K562 (cell line): ENCODE data around the gene FAM83G. TPM values are rescaled to one million over a fixed set of nuclear protein-coding genes. Genes with fewer than 3 reads are reported as not detected.
A peak's percentile ranks its signal among the peaks of the same experiment; 100 is the strongest.

Experiments
- CHAMP1 ChIP-seq: fragments of 450-650 bp; IDR thresholded peaks from 2 replicates; pipeline ENCODE4 v1.6.1; 2016; ENCODE audit warnings: mild to moderate bottlenecking
- CHD1 ChIP-seq: fragments of 200-600 bp; sonication (generic); IDR thresholded peaks from one replicate; pipeline ENCODE4 v1.6.1; 2012; ENCODE audit warnings: mild to moderate bottlenecking, moderate library complexity, low read length, inconsistent platforms
- EGR1 ChIP-seq: fragments of 450-650 bp; conservative IDR thresholded peaks from 2 replicates; pipeline ENCODE4 v1.6.1; 2017; ENCODE audit warnings: mild to moderate bottlenecking
- IRF1 ChIP-seq: sonication (generic); formaldehyde crosslinking; IDR thresholded peaks from 2 replicates; pipeline ENCODE4 v1.8.0; 2022; ENCODE audit warnings: missing genetic modification reagents, mild to moderate bottlenecking, borderline replicate concordance
- JUND ChIP-seq, 2 experiments: IDR thresholded peaks; 2 replicates in 1 of 2; 3 replicates in 1 of 2; pipeline ENCODE4 v1.6.1; 2011; ENCODE audit warnings: borderline replicate concordance in 2 of 2, low read depth in 2 of 2, low read length in 2 of 2, improper control_type of control experiment in 1 of 2, missing biosample characterization in 1 of 2, missing genetic modification characterization in 1 of 2, missing genetic modification reagents in 1 of 2
- MAZ ChIP-seq, 2 experiments: fragments of 450-650 bp in 1 of 2; sonication (generic) in 1 of 2; formaldehyde crosslinking; IDR thresholded peaks in 1 of 2; conservative IDR thresholded peaks in 1 of 2; 2 replicates each; pipeline versions ENCODE4 v1.4.0 to v1.5.0; 2020; ENCODE audit warnings: mild to moderate bottlenecking in 1 of 2, missing genetic modification reagents in 1 of 2
- POLR2AphosphoS5 ChIP-seq: IDR thresholded peaks from 2 replicates; pipeline ENCODE4 v1.6.1; 2011; ENCODE audit warnings: mild to moderate bottlenecking, low read depth, low read length, moderate library complexity; ENCODE audit not compliant: control insufficient read depth, insufficient read depth
- YY1 ChIP-seq, 3 experiments: IDR thresholded peaks; 2 replicates each; pipeline ENCODE4 v1.6.1; 2011; ENCODE audit warnings: low read length in 2 of 3, mild to moderate bottlenecking in 2 of 3, moderate library complexity in 2 of 3, borderline replicate concordance in 1 of 3, control low read depth in 1 of 3, low read depth in 1 of 3; ENCODE audit not compliant: insufficient read depth in 3 of 3, insufficient replicate concordance in 2 of 3, control insufficient read depth in 1 of 3, insufficient read length in 1 of 3; ENCODE audit errors: extremely low read depth in 1 of 3
- ZBTB7A ChIP-seq: IDR thresholded peaks from 2 replicates; pipeline ENCODE4 v1.6.1; 2011; ENCODE audit warnings: low read depth, mild to moderate bottlenecking, low read length, moderate library complexity, borderline replicate concordance; ENCODE audit not compliant: control insufficient read depth
- ZFPM2 ChIP-seq: fragments of 250-450 bp; sonication (Bioruptor Pico); IDR thresholded peaks from 2 replicates; pipeline ENCODE4 v1.5.1; 2022; ENCODE audit warnings: mild to moderate bottlenecking
- ZNF23 ChIP-seq: fragments of 250-450 bp; sonication (Bioruptor Pico); IDR thresholded peaks from 2 replicates; pipeline ENCODE4 v1.4.0; 2020; ENCODE audit warnings: mild to moderate bottlenecking
- ZNF324 ChIP-seq: fragments of 250-450 bp; sonication (Bioruptor Pico); IDR thresholded peaks from 2 replicates; pipeline ENCODE4 v1.4.0; 2020; ENCODE audit warnings: mild to moderate bottlenecking
- polyA plus RNA-seq, 8 experiments: library from polyadenylated mRNA; depleted of rRNA in 4 of 8; stranded (reverse) in 5 of 8; unstranded in 3 of 8; fragments of >200 nt; fragmentation: Nextera tagmentation in 2 of 8; fragmentation: Illumina TruSeq in 1 of 8; extraction: Ambion mirVana in 2 of 8; extraction: Trizol in 1 of 8; gene quantifications; 2 replicates each; pipeline versions ENCODE4 v1.2.1 to v1.2.3, GENCODE V29; 2011 to 2014; ENCODE audit warnings: inconsistent platforms in 1 of 8, missing spikeins in 1 of 8
- total RNA-seq, 7 experiments: library from RNA; depleted of rRNA in 6 of 7; stranded (reverse); fragments of >200 nt in 6 of 7; fragmentation: Illumina TruSeq in 2 of 7; extraction: Trizol in 2 of 7; gene quantifications; 2 replicates each; pipeline versions ENCODE4 v1.2.1 to v1.2.3, GENCODE V29; 2011 to 2021; ENCODE audit warnings: low replicate concordance in 1 of 7
- TF ChIP-seq, protein P1 (sequence below): conservative IDR thresholded peaks from 2 replicates; pipeline ENCODE4 v1.6.1; 2011; ENCODE audit warnings: low read depth, mild to moderate bottlenecking, low read length; ENCODE audit not compliant: control insufficient read depth
- TF ChIP-seq, protein P2 (sequence below): IDR thresholded peaks from 2 replicates; pipeline ENCODE4 v1.6.1; 2011; ENCODE audit not compliant: insufficient read length; ENCODE audit errors: extremely low read depth
- TF ChIP-seq, protein P3 (sequence below): fragments of 450-650 bp; IDR thresholded peaks from 2 replicates; pipeline ENCODE4 v1.6.1; 2014; ENCODE audit warnings: low read depth, mild to moderate bottlenecking, moderate library complexity, borderline replicate concordance

The FAM83G gene
- total and polyA plus RNA-seq, 9 of the 15 experiments (the other 6 are each of a cell fraction or from before 2014, with no cell fraction given), result 0.04 to 10.3 (median 4.5) TPM; not detected in 1

DNA sequence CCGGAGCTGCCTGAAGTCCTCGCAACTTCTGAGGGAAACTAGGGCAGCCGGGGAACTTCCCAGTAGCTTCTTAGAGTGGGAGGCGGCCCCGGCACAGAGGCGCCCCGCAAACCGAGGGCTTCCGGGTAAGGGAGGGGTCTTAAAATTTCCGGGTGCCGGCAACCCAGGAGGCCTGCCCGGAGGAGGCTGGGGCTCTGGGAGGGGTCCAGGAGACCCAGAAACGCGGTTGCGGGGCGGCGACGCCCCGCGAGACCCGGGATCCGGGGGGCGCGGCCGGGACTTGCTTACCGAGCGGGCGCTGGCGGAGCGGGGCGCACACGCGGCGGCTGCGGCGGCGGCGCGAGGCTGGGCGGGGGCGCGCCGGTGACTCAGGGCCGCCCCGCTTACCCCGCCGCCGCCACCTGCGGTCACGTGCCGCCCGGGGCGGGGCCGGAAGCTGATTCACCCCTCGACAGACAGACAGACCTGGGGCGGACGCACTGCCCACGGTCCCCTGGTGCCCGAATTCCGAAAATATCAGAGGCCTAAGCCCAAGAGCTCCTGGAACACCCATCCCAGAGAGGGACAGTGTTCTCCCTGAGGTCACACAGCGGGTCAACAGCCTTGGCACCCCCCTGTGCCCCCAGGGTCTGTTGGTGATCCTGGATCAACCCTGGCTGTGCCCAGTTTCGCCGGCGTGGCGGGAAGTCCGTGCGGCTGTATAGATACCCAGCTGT is at the start of gene FAM83G (continued):
- TF ChIP-seq, protein P1, sequence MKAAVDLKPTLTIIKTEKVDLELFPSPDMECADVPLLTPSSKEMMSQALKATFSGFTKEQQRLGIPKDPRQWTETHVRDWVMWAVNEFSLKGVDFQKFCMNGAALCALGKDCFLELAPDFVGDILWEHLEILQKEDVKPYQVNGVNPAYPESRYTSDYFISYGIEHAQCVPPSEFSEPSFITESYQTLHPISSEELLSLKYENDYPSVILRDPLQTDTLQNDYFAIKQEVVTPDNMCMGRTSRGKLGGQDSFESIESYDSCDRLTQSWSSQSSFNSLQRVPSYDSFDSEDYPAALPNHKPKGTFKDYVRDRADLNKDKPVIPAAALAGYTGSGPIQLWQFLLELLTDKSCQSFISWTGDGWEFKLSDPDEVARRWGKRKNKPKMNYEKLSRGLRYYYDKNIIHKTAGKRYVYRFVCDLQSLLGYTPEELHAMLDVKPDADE, result no peak; the same call in 1 of the 2 replicates
- TF ChIP-seq ZFPM2 (CRISPR knock-in tag) (no peak), ZNF23 (CRISPR knock-in tag) (no peak), ZBTB7A (peak; percentile 63; the same call in 1 of the 2 replicates), CHD1 (no peak), YY1 (IDR thresholded peaks at IDR 0.05; ENCODE audit: borderline replicate concordance in 1 of 3, control insufficient read depth in 1 of 3, extremely low read depth in 1 of 3, insufficient read depth in 3 of 3, insufficient read length in 1 of 3, insufficient replicate concordance in 2 of 3, low read depth in 1 of 3, low read length in 2 of 3) (peak in 2 of 3 experiments; percentile 7 to 38), POLR2AphosphoS5 (peak; percentile 33; the same call in 1 of the 2 replicates), ZNF324 (CRISPR knock-in tag) (no peak), EGR1 (0 out of 2 replicates have a peak, but pooled peaks have one; percentile 37), JUND (IDR thresholded peaks at IDR 0.05; ENCODE audit: borderline replicate concordance, low read depth, low read length) (peak; percentile 90), JUND (tag; IDR thresholded peaks at IDR 0.05; ENCODE audit: borderline replicate concordance, low read depth, low read length) (peak; percentile 81; the same call in 2 of the 3 replicates), MAZ (CRISPR knock-in tag; conservative IDR thresholded peaks at IDR 0.05 in 1 of 2, IDR thresholded peaks at IDR 0.05 in 1 of 2) (peak in 1 of 2 experiments; percentile 49; a peak in 1 of 4 replicates), CHAMP1 (no peak), IRF1 (CRISPR knock-in tag) (no peak)
- TF ChIP-seq, protein P2, sequence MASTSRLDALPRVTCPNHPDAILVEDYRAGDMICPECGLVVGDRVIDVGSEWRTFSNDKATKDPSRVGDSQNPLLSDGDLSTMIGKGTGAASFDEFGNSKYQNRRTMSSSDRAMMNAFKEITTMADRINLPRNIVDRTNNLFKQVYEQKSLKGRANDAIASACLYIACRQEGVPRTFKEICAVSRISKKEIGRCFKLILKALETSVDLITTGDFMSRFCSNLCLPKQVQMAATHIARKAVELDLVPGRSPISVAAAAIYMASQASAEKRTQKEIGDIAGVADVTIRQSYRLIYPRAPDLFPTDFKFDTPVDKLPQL, result no peak
- TF ChIP-seq, protein P3, sequence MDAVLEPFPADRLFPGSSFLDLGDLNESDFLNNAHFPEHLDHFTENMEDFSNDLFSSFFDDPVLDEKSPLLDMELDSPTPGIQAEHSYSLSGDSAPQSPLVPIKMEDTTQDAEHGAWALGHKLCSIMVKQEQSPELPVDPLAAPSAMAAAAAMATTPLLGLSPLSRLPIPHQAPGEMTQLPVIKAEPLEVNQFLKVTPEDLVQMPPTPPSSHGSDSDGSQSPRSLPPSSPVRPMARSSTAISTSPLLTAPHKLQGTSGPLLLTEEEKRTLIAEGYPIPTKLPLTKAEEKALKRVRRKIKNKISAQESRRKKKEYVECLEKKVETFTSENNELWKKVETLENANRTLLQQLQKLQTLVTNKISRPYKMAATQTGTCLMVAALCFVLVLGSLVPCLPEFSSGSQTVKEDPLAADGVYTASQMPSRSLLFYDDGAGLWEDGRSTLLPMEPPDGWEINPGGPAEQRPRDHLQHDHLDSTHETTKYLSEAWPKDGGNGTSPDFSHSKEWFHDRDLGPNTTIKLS, result peak; percentile 49; the same call in 1 of the 2 replicates
